SKM-1 (cell line): ENCODE results near the gene SHTN1.

ENCODE experiments used
- DNase-seq: peaks from one replicate; lab custom pipeline; 2025; ENCODE audit not compliant: unreplicated experiment; lab: John Stamatoyannopoulos, UW

SHTN1 gene

DNA sequence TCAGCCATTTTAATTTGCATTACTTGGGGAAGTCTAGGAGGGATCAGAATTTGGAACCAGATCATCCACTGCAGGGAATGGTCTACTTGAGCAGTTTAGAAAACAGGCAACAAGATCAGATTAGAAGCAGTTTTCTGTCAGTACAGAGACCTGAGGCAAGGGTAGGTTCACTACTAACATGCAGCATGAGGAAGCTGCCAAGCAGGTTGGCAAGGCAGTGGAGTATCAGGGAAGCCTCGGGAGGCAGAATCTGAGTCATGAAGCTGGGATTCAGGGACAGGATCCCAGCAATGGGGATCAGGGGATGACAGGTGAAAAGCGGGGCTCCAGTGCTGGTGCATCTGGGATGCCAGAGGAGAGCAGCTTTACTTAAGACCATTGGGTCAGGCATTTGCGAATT is 127.6 kb downstream of the SHTN1 start:
- DNase-seq: no peak

- DNase-seq: no peak
These were observed 129.1 kb downstream of the SHTN1 start for GRCh38 chr10:116875897-116876296.

DNA sequence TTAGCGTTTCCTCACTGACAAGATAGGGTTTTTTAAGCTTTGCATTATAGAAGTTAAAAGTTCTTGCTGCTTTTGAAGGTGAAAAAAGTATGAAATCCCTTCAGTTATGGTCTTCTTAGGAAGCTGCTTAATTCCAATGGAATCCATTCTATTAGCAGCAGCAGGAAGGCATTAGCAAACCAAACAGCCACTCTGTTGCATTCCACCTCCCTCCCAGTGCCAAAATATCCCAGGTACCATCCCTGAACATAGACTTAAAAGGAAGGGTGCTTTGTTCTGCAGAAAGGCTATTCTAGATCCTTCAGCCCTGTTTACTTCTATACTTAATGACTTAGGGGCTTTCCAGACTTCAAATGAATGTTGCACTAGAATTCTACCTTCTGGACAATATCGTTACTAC is 131.9 kb downstream of the SHTN1 start:
- DNase-seq: no peak

DNA sequence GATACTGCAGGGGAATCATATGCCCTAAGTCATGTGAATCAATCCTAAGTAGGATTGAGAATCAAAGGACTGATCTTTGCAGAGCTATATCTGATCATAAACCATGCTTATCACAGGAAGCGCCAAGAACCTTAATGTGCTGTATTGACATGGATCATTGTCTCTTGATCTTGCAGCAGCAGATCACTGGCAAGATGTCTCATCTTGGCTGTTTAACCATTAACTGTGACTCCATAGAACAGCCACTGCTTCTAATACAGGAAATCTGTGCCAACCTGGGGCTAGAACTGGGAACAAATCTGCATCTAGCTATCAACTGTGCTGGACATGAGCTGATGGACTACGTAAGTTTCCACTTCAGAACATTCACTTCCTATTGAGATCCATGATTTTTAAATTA is 134.0 kb downstream of the SHTN1 start:
- no peak for DNase-seq

- no peak for DNase-seq
These were observed 136.3 kb downstream of the SHTN1 start for GRCh38 chr10:116868722-116869121.

DNA sequence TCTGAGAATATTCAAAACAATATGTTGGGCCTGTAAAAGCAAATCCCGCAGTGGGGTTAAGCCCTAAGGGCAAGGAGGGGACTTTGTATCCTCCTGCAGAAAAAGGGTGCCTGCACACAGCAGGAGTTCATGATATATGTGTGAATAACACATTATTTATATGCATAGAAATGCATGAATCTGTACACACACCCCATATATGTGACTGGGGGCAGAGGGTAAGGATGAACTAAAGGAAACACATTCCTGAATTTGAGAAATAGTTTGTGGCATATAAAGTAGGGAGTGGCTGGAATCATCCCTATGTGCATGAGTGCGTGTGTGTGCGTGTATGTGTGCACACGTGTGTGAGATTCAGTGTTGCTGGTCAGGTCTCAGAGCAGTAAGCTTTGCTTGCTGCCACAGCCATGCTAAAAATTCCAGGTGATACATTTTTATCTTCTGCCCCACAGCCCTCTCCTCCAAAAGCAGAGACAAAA is 136.8 kb downstream of the SHTN1 start:
- DNase-seq: no peak

DNA sequence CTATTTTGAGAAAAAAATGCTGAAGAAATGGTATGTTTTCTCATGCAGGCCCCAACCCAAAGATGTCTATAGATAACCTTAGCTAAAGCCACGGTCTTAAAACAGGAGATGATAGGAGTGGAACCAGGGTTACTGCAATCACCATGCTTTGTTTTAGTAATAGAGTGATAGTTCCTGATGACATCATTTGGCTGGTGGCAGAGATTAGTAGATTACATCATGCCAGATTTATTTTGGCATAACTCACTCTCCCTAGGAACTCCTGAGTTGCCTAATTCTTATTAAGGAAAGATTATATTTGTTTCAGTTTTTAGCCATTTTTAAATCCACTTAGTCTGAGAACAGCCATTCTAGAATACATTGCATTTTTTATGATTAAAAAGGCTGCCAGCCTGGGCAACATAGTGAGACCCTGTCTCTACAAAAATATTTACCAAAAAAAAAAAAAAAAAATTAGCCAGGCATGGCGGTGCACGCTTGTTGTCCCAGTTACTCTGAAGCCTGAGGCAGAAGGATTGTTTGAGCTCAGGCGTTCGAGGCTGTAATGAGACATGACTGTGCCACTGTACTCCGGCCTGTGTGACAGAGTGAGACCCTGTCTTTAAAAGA is 137.9 kb downstream of the SHTN1 start:
- DNase-seq: no peak

- no peak for DNase-seq
These were observed 138.9 kb downstream of the SHTN1 start for GRCh38 chr10:116866066-116866465.

GRCh38 chr10:116864436-116864835 is 140.6 kb downstream of the SHTN1 start:
- no peak for DNase-seq

- no peak for DNase-seq
These were observed 143.2 kb downstream of the SHTN1 start for GRCh38 chr10:116861796-116862195.

- no peak for DNase-seq
These were observed 147.8 kb downstream of the SHTN1 start for GRCh38 chr10:116857156-116857555.

DNA sequence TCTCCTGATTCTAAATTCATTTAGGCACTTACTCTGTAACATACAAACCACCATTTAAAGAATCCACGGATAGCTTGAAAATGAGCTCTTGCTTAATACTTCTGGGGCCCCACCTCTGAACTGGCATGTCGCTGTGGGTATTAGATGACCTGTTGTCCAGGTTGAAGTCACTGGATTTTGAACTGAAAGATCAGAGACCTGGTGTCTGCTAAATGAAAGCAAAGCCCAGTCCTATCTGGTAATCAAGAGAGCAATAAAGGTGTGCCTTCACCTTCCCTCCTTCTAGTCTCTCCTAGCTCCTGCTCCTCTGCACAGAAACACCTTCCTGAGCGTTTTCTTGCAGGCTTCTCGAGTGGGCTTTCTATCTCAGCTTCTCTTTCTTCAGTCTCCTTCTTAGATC is 151.3 kb downstream of the SHTN1 start:
- DNase-seq: no peak

DNA sequence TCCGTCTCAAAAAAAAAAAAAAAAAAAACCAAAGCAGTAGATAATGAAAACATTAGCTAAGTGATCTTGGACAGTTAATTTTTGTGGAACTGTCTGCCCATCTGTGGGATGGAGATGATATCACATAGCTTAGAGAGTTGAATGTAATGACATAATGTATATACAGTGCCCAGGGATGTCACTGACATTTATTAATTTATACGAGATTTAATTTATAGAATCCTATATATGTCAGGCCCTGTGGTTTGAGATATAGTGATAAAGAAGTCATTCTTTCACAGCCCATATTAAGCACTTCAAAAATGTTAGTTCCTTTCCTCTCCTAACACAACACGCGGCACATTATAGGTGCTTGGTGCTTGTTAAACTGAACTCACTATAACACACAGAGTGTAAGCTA is 151.7 kb downstream of the SHTN1 start:
- no peak for DNase-seq

DNA sequence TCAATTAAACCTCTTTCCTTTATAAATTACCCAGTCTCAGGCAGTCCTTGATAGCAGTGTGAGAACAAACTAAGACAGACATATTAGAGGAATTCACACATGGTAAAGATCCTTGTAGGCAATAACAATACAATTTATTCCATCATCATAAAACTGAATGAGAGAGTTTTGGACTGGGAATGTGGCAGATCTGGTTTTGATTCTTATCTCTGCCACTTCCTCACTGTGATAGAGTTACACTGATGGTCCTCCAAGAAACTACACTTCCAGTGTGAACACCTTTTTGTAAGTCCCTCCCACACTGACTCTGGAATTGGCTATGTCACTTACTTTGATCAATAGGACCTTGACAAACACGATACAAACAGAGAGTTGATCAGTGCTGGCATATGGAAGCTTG is 152.7 kb downstream of the SHTN1 start:
- DNase-seq: no peak

GRCh38 chr10:116850058-116850611 is 154.9 kb downstream of the SHTN1 start:
- DNase-seq: no peak

DNA sequence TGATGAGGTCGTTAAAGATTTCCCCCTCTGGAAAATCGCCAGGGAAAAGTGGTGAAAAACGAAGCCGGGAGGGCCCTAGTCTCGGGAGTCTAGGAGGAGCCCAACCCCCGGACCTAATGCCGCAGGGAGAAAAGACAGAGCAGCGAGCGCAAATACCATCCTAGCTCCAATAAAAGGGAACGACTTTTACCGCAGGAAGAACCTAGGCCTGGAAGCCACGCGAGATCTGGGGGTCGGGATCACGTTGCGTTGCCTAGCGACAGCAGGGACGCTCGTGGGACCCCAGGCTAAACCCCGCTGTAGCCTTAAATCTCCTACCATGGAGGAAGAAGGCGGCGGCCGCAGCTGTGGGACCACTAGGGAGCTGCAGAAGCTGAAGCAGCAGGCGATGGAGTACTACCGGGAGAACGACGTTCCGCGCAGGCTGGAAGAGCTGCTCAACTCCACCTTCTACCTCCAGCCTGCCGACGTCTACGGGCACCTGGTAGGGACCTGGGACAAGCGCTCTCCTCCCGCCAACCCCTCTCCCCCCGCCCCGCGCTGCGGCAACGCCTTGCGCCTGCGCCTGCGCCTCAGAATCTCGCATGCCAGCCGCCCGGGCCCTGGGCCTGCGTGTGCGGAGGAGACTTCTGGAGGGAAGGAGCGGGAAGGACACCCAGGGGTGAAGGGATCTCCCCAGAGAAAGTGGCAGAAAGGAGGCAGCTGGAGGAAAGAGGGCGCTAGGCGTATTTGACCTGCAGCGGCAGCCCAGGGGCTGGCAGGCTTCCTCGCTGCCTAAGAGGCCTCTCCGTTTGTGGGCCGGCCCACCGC is 155.5 kb downstream of the SHTN1 start, which contains the start of gene ENO4:
TSS of gene ENO4 (plus strand) at position 252 of the 810 bp plus-strand sequence. CDS start at position 320, 68 bp downstream.
- DNase-seq: no peak

DNA sequence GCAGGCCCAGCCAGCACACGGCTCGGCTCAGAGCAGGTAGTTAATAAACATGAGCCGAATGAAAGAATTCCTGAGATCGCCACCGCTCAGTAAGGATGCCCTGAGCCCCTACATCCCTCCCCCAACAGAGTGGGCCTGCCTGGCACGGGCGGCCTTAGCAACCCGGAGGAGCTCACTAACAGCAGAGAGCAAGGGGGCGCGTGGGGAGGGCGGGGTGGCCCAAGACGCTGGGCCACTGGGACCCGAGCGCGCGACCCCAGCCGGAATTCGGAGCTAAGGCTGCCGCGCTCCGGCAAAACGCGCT is 156.1 kb downstream of the SHTN1 start:
- DNase-seq: no peak

DNA sequence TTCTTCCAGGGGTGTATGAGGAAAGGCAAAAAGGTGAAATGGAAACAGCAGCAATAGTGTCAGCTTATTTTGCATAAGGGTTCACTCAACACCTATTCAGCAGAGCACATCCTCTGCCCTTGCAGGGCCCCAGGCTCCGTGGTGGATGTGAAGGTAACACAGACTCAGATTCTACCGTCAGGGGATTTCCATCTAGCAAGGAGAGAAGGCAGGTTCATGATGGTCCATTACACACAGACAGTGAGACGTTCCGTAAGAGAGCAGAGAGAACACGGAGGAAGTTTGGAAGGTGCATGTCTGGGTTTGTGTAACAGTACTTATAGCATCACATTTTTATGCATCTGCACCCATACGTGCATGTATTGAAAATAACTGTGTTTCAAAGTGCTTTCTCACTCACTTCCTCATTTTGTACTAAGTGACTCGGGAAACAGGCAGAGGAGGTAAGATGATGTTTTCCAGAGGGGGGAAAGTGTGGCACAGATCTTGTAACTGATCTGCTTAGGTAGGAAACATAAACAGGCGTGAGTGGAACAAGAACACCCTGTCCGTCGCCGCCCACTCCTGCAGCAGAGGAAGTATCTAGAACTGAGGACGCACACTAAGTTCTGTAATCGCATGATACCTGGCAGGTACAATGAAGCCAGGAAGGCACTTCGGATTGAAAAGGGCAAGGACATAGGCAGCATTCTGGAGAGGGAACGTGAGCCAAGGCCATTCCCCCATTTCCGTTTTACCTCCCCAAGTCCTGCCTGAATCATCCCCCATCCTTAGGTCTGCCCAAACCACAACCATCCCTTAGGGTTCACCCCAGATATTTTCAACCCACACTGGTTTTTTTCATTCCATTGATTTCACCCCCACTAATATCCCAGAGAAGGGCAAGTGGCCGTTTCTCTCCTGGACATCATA is 156.7 kb downstream of the SHTN1 start:
- peak; percentile 25 for DNase-seq

GRCh38 chr10:116845823-116846222 is 159.2 kb downstream of the SHTN1 start:
- DNase-seq: no peak

- no peak for DNase-seq
These were observed 164.5 kb downstream of the SHTN1 start for GRCh38 chr10:116840389-116841075.
